ENCODE data around the gene MYH14.

Gene MYH14

DNA sequence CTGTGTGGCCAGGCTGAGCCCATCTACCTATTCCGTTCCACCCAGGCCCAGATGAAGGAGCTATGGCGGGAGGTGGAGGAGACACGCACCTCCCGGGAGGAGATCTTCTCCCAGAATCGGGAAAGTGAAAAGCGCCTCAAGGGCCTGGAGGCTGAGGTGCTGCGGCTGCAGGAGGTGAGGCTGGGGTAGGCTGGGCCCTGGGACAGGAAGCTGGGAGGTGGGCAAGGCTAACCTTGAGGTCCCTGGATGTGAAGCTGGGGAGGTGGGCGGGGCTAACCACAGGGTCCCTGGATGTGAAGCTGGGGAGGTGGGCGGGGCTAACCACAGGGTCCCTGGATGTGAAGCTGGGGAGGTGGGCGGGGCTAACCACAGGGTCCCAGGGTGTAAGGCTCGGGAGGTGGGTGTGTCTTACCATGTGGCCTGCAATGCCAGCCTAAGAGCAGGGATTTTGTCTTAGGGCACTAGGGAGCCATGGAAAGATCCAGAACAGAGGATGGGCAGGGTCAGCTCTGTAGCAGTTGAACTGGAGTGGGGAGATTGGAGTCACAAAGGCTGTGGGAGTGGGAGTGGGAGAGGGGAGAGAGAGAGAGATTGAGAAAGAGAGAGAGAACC is 88.9 kb downstream of the MYH14 start:
- no peak for DNase-seq (ENCODE audit: low spot score)

DNA sequence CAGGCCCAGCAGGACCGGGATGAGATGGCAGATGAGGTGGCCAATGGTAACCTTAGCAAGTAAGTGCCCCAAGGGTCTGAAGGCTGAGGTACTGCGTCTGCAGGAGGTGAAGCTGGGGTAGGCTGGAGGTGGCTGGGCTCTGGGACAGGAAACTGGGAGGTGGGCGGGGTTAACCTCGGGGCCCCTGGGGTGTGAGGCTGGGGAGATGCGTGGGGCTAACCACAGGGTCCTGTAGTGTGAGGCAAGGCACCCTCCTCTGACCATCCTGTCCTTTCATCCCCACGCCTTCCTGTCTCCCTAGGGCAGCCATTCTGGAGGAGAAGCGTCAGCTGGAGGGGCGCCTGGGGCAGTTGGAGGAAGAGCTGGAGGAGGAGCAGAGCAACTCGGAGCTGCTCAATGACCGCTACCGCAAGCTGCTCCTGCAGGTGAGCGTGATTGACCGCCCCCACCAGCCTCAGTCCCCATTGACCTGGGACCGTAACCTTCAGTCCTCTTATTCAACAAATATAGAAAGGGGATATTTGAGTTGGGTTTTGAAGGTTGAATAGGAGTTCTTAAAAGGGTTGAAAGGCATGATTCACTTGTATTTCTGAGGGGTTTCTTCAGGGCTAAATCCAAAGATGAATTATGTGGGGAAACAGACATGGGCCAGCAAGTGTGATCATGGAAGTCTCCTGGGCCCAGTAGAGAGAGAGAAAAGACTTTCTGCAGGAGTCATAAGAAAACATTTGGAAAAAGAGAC is 90.0 kb downstream of the MYH14 start:
- no peak for DNase-seq (ENCODE audit: low spot score)

DNA sequence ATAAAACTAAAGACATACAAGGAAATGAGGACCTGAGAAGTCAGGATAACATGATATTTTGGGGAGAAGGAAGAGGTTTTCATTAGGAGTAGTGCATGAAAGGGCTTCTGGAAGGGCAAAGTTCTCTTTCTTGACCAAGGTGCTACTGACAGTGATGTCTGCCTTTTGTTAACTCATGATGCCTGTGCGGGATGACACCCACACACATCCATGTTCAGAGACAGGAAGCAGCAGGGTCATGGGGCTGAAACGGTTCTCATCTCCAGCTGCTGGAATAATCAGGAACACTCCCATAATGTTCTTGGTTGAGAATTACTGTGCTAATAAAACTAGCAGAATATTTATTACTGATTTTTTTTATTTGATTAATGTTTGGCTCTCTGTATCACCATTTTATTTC is 96.6 kb downstream of the MYH14 start:
- no peak for DNase-seq (ENCODE audit: low spot score)

DNA sequence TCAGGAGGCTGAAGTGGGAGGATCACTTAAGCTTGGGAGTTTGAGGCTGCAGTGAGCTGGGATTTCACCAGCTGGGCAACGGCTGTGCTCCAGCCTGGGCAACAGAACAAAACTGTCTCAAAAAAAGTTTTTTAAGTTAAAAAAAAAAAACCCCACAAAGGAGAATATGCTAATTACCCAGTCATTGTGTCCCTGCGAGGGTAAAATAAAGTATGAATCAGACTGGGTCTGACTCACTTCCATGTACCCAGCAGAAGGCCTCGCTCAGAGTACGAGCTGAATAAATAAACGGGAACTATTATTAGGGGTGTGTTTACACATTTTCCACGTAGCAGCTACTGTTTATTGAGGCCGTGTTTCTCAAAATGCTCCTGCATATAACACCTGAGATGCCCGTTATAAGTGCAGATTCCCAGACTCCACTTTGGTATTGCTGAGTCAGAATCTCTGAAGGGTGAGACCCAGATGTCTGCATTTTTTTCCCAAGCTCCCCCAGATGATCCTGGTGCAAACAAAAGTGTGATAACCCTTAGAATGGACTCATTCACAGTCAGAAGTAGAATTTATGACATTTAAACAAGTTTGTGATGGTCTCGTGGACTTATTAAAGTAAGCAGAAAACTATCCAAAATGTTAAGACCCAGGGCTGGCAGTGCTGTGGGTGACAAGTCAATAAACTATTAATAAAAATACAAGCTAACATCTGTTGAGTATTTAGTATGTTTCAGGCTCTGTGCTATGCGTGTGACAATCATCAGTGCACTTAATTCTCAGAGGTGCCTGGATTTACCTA is 97.6 kb downstream of the MYH14 start:
- DNase-seq (ENCODE audit: low spot score), result no peak

DNA sequence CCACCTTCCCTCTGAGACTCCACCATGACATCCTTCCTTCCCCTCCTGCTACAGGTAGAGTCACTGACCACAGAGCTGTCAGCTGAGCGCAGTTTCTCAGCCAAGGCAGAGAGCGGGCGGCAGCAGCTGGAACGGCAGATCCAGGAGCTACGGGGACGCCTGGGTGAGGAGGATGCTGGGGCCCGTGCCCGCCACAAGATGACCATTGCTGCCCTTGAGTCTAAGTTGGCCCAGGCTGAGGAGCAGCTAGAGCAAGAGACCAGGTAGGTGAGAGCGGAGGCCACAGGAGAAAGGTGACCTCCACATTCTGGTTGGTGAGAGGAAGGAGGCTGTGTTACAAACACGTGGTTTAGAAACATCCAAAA is 98.2 kb downstream of the MYH14 start:
- no peak for DNase-seq (ENCODE audit: low spot score)

DNA sequence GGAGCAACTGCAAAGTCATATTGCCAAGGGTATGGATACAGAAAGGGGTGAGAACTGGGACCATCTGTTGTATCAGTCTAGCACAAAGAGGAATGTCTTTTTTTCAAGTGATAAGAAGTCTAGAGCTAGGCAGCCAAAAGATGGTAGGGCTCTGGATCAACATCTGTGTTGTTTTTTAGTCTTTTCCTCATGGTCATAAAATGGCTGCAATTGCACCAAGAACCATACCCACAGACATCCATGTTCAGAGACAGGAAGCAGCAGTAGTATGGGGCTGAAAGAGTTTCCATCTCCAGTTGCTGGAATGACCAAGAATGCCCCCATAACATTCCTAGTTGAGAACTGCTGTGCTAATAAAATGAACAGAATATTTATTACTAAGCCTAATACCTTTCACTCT is 100.1 kb downstream of the MYH14 start:
- DNase-seq (ENCODE audit: low spot score), result no peak

DNA sequence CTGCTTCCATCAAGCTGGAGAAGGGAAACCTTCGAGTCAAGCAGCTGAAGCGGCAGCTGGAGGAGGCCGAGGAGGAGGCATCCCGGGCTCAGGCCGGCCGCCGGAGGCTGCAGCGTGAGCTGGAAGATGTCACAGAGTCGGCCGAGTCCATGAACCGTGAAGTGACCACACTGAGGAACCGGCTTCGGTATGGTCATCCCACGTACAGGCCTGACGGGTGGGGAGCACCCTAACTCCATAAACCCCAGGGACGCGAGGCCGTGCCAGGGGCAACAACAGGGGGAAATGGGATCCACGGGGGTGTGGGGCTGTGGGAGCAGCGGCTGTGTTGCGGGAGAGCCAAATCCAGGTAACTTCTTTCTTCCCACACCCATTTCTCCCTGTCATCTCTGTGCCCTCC is 105.6 kb downstream of the MYH14 start:
- DNase-seq (ENCODE audit: low spot score), result no peak

DNA sequence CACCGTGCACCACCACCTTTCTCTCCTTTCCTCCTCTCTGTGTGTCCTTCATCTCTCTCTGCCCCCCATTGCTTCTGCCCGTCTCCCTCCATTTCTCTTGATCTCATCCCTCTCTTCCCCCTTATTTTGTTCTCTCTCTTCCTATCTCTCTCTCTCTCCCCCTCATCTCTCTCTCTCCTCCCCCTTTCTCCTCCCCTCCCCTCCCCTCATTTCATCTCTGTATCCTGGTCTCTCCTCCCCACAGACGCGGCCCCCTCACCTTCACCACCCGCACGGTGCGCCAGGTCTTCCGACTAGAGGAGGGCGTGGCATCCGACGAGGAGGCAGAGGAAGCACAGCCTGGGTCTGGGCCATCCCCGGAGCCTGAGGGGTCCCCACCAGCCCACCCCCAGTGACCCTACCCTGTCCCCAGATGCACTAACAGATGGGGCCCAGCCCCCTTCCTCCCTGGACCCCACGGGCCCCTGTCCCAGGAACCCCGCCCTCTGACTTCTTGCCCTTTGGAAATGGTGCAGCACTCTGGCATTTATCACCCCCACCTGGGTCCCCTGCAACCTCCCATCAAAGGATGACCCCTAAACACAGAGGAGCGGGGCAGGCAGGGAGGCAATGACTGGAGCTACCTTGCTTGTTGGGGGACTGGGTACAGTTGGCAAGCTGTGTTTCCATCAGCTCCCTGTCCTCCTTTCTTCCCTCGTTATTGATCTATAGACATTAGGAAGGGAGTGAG is 106.1 kb downstream of the MYH14 start:
- no peak for DNase-seq (ENCODE audit: low spot score)

DNA sequence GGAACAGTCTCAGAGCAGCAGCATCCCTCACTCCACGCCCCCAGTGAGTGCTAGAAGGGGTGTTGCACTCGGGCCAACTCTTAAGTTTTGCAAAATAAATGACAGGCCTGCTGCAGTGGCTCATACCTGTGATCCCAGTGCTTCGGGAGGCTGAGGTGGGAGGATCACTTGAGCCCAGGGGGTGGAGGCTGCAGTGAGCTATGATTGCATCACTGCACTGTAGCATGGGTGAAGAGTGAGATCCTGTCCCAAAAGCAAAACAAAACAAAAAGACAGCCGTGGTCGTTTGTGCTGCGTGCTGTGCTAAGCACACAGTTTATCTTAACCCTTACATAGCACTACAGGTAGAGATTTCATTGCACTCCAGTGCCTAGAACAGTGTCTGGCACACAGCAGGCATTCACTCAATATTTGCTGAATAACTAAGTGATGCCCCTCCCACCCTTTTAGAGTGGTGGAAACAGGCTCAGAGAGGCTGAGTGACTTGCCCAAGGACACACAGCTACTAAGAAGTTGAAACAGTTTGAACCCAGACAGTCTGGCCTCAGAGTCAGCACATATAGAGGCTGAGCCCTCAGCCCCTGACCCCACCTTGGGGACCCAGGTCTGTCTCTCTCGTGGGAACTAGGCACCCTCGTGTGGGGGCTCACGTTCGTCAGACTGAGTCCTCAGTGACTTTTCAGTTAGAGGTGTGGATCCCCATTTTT is 107.5 kb downstream of the MYH14 start:
- DNase-seq (ENCODE audit: low spot score), result no peak

DNA sequence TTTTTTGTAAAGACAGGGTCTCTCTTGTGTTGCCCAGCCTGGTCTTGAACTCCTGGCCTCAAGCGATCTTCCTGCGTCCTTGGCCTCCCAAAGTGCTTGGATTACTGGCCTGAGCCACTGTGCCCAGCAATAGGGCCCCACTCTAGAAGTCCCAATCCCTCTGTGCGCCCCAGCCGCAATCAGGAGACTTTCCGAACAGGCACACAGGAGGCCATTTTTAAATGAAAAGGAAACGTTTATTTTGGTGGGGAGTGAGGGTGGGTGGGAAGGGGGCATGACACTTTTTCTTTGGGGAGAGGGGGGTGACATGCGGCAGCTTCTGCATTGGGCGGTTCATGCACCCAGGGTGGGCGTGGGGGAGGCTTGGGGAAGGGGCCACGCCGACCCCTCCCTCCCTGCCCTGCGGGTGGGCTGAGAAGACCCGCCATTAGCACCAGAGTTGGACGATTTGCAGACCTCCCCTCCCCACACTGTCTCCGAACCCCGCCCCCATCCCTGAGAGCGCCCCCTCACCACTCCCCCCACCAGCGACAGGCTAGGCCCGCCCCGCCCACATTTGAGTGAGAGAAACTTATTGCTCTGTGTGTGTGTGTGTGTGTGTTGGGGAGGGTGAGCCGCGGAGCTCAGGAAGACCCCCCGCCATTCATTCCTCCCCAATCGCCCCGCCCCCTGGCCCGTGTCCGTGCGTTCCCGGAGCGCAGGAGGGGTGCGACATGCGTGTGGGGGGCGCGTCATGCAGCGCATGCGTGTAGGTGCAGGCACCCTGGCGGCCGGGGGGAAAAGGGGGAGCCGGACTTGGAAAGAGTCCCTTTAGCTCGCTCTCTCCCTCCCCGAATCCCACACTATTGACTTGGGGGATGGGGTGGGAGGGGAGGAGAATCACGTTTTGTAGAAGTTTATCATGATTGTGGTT is 108.6 kb downstream of the MYH14 start:
- DNase-seq (ENCODE audit: low spot score), result no peak

DNA sequence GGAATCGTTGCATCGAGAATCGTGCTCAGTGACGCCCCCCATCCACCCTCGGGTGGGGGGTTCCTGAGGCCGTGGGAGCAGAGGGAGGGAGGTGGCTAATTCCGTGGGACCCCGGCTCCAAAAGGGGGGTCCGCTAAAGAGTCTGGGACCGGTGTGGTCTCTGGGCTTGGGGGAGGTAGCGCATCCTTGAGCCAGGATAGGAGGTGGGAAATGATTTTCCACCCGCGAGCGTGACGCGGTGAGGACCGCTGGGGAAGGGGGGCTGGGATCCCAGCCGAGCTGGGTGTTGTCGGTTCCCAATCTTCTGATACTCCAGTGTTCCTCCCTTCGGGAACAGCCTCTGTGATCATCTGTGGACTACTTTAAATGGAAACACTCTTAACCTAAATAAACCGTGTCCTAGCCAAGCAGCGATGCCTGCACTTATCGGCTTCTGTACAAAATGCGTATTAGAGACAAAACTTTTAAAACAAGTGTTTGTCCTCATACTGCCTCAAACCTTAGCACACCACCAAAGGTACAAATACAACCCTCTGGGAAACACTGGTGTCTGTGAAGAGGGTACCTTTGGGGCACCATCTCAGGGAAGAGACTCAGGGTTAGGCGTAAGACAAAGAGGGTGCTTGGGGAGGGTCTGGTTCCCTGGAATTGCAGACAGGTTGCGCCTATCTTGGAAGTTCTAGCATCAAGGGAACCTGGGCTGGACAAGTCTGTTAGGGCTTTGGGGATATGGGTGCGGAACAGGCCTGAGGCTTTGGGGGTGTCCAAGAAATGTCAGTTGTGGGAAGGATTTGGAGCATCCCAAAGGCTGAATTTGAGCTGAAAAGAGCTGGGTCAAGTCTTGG is 109.8 kb downstream of the MYH14 start:
- DNase-seq (ENCODE audit: low spot score), result no peak

DNA sequence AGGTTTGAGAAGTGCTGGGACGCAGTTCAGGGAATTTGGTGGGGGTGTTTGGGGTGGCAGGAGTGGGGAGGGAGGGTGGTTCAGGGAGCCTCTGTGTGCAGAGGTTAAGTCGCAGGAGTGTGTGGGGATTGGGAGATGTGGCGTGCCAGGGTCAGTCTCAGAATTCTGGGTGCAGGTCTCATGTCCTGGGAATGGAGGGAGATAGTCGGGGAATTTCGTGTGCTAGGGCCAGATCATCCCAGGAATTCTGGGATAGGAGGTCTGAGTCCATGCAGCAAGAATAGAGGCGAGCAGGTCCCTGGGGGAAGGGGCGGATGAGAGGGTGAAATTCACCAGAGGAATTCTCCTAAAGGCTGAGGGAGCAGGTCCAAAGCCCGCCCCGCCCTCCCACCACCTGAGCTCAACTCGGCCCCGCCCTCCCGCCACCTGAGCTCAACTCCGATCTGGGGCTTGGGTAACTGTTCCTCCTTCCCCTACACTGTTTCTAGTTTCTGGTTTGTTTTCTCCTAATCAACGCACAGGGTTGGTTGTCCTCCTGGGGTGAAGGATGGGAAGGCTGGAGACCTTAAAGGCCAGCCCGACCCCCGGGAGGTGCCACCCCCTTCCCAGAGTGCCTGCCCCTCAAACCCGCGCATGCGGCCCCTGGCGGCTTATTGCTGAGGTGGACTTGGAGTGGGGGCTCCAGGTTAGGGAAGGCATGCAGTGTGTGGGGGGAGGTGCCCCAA is 110.6 kb downstream of the MYH14 start:
- no peak for DNase-seq (ENCODE audit: low spot score)

DNA sequence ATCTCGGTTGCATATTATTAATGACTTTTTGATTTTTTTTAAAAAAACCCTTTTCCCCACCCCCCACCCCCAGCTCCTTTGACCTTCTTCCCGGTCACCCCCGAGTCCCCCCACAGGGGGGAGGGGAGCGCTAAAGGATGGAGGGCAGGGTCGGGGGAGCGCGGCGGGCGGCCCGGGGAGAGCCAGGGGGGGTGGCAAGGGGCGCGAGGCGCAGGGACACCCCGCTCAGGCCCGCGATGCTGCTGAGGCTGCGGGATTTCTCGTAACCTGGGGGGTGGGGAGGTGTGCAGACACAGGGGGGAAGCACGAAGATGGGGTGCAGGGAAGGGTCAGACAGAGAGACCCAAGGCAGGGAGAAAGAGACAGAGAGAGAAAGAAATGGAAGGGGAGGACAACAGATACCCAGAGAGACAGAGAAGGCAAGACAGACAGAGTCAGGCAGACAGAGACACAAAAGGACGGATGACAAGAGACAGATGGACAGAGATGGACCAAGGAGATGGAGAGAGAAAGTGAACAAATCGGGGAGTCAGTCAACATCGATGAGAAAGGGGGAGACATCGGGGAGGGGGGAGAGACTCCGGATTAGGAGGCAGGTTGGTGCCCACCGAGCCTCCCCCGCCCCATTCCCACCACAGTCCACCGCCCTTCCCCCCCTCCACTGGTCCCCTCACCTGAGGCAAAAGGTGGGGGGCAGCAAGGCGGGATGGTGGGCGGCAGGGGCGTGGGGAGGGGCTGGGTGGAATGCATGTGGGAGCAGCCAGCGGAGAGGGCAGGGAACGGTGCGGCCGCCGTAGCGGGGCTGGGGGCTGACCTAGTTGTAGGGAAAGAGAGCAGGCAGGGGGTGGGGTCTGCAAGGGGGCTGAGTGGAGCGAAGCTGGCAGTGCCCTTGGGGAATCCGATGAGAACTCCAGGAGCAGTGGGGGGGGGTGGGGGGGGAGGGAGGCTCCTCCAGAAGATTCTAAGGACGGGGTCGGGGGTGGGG is 111.6 kb downstream of the MYH14 start:
- DNase-seq (ENCODE audit: low spot score), result no peak

DNA sequence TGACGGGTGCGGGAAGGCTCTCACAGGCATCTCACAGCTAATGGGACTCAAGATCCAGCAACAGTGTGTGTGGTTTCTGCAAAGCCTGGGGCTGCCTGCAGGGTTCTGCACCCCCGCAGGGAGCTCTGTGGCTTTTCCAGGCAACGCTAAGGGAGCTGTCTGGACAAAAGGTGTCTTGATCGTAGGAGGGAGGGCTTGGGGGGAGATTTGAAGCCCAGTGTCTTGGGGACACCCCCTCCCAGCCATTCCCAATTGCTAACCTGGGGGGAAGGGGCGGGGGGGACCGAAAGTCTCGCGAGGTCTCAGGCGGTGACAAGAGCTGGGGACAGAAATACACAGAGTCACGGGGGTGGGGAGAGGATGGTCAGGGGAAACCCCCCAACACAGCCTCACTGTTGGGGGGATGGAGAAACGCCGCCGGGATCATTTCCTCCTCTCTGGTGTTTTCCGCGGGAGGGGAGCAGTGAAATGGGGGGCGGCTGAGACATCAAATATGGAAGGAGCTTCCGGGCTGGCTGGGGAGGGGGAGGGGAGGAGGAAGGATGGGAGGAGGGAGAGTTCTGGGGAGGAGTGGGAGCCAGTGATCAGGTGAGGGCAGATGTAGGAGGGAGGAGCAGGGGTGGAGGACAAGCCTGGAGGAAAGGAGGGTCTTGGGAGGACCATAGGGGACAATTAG is 112.5 kb downstream of the MYH14 start:
- DNase-seq (ENCODE audit: low spot score), result no peak

DNA sequence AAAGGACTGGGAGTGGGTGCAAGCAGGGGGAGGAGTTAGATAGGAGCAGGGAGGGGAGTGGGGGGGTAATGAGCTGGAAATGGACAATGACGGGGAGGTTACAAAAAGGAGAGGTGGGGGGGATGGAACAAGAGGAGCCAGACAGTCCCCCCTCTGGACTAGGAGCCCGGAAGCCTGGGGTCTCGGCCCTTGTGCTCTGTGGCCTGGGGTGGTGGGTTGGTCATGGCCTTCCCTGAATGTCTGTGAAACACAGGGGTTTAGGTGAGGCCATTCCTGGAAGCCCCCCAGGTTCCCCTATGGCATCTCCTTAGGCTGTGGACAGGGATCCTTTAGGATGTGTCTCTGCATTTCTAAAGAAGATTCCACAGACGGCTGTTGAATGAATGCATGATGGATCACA is 113.7 kb downstream of the MYH14 start:
- DNase-seq (ENCODE audit: low spot score), result no peak

DNA sequence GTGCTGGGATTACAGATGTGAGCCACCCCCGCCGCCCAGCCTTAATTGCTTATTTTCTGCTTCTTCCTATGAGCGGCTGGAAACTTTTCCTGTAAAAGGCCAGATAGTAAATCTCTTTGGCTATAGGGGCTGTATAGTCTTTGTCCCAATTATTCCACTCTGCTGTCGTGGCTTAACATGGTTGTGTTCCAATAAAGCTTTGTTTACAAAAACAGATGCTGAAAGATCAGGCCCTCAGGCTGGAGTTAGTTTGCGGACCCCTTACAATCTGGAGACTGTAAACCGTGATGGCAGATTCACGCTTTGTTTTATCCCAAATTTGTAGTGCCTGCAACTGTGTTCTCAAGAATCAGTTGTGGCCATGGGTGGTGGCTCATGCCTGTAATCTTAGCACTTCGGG is 115.0 kb downstream of the MYH14 start:
- DNase-seq (ENCODE audit: low spot score), result no peak

DNA sequence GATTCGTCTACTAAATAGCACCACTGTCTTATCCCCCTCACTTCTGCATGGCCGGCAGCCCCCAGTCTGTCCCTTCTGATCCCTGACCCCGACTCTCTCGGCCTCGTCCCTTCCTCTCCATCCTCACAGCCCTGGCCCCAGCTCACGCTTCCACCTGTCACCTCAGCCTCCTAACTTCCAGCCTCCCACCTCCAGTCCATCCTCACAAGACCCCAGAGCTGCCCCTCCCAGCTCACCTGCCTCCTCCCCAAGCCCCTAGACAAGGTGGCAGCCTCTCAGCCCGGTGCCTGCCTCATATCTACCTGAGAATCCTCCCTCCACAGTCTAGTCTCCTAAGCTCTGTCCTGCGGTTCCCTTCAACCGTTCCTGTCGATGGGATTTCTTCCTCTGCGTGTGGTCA is 115.7 kb downstream of the MYH14 start:
- no peak for DNase-seq (ENCODE audit: low spot score)

DNA sequence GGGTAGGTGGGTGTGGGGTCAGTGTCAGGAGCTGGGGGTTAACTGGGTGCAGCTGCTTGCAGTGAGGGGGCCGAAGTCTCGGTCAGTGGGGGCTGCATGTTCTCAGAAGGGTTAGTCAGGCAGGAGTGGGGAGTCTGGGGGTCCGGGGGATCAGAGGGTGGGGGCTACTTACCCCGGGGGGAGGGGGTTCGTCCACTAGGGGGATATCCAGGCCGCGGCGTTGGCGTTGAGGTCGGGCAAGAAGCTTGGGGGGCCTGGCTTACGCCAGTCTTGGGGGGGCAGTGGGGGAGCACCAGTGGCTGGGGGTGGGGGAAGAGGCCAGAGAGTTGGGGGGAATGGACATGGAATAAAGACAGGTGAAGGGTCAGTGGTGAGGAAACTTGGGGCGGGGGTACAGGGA is 116.6 kb downstream of the MYH14 start:
- no peak for DNase-seq (ENCODE audit: low spot score)
